ENCODE measurements around the gene ALG9.

DNA sequence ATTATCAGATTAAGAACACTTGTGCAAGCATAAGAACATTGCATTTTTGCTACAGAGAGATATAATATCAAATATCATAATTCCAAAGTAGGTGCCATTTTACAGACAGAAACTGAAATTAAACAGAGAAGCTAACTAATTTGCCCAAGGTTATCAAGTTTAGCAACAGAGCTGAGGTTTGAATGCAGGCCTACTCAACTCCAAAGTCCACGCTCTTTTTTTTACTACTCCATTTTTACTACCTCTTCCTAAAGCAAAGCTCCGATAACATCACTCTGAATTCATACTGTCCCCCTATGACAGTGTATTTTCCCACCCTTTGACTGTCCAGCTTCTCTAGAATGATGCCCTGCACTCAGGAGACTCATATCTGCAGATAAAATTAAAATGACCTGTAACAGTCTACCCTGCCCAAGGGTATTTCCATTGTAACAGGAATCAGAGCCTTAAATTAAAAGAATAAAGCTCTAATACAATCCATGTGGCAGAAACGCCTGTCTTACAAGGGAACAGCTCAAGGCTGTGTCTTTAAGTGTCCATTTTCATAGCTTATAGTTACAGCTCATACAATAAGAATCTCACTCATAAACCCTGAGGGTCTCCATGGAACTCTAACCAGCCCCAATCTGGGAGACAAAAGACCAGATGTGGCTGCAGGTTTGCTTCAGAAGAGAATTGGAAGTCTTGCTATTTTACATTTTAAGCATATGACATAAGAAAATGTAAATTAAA, 36.8 kb downstream of the ALG9 start:
- TF ChIP-seq CTCF (IDR thresholded peaks at IDR 0.05 in 8 of 11, conservative IDR thresholded peaks at IDR 0.05 in 3 of 11) (no peak), POLR2AphosphoS5 (IDR thresholded peaks at IDR 0.05) (no peak)

Data from spleen (tissue), 7 donors.